ENCODE results near the gene MSRB1. TPM values are rescaled to one million over a fixed set of nuclear protein-coding genes. Genes with fewer than 3 reads are reported as not detected.
A peak's percentile ranks its signal among the peaks of the same experiment; 100 is the strongest.

Gene MSRB1
- total and polyA plus RNA-seq, 4 donors, result 32.2 to 169 (median 98.0) TPM

DNA sequence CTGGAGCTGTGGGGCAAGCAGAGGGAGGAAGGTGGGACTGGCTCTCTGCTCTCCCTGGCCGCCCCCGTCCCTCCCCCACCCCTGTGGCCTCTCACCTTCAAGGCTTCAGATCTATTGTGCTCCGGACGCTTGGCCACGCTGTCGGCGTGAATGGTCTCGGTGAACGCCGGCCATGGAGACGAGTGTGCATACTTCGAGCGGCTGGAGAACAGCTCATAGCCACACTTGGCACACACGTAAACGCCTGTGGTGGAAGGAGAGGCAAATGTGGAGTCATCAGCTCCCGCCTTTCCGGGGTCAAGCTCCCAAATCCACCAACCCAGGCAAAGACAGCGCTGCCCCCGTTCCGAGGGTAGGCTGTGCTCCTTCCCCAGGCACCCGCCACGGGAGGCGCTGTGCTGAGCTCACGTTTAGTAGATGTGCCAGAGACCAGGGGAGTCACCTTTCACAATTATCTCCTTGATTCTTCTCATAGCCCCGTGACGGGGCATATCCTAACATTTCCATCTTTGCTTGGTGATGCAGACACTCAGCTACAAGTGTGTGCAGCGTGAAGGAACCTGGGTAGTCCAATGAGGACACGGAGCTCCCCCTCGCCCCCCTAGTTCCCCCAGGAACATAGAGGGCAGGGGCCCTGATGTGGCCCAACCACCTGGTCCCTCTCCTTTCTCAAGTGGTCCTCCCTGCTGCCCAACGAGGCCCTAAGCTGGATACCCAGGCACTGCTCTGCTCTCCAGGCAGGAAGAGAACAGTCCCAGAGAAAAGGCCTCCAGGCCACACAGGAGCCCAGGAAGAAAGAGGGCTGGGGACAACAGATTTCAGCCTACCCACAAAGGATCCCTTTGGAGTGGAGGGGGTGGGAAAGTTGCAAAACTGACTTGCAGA, 1.6 kb downstream of the MSRB1 start:
- peak overlapping the region; percentile 75 to 77 for H3K9ac ChIP-seq (ENCODE audit: low read depth in 1 of 2, low read length in 2 of 2)
- WGBS, result 42% methylated on average over 30 of the region's 30 CpGs
- DNase-seq (ENCODE audit: low spot score), result no peak

More for the DNA sequence above, 1.6 kb downstream of the MSRB1 start:
- Histone ChIP-seq H3K9me3 (ENCODE audit: control insufficient read depth in 4 of 4, low read length in 3 of 4) (no peaks in the 10 kb centered on the region), H3K4me1 (ENCODE audit: control insufficient read depth in 4 of 4, insufficient read depth in 4 of 4, low read length in 3 of 4) (peaks cover 11 to 61% (median 43%) of the 10 kb centered on the region in 4 donors), H3K27me3 (ENCODE audit: control insufficient read depth in 4 of 4, insufficient read depth in 4 of 4, low read length in 3 of 4) (no peaks in the 10 kb centered on the region), H3K36me3 (ENCODE audit: control insufficient read depth in 4 of 4, insufficient read depth in 3 of 4, low read depth in 1 of 4, low read length in 3 of 4) (peaks cover 4 to 26% (median 17%) of the 10 kb centered on the region in 4 donors), H3K4me3 (ENCODE audit: low read depth in 1 of 3, low read length in 3 of 3) (peak overlapping the region; percentile 65 to 92 (median 91)), H3K27ac (ENCODE audit: low read depth in 1 of 2, low read length in 2 of 2) (peak overlapping the region; percentile 95 to 96)
- TF ChIP-seq TAF1 (conservative IDR thresholded peaks at IDR 0.05), result no peak
- TF ChIP-seq RXRA (IDR thresholded peaks at IDR 0.05), result no peak
- TF ChIP-seq, protein P1, sequence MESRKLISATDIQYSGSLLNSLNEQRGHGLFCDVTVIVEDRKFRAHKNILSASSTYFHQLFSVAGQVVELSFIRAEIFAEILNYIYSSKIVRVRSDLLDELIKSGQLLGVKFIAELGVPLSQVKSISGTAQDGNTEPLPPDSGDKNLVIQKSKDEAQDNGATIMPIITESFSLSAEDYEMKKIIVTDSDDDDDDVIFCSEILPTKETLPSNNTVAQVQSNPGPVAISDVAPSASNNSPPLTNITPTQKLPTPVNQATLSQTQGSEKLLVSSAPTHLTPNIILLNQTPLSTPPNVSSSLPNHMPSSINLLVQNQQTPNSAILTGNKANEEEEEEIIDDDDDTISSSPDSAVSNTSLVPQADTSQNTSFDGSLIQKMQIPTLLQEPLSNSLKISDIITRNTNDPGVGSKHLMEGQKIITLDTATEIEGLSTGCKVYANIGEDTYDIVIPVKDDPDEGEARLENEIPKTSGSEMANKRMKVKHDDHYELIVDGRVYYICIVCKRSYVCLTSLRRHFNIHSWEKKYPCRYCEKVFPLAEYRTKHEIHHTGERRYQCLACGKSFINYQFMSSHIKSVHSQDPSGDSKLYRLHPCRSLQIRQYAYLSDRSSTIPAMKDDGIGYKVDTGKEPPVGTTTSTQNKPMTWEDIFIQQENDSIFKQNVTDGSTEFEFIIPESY (IDR thresholded peaks at IDR 0.05), result no peak
- TF ChIP-seq EGR1 (IDR thresholded peaks at IDR 0.05; ENCODE audit: low read depth in 2 of 2), result no peak
- TF ChIP-seq, protein P2, sequence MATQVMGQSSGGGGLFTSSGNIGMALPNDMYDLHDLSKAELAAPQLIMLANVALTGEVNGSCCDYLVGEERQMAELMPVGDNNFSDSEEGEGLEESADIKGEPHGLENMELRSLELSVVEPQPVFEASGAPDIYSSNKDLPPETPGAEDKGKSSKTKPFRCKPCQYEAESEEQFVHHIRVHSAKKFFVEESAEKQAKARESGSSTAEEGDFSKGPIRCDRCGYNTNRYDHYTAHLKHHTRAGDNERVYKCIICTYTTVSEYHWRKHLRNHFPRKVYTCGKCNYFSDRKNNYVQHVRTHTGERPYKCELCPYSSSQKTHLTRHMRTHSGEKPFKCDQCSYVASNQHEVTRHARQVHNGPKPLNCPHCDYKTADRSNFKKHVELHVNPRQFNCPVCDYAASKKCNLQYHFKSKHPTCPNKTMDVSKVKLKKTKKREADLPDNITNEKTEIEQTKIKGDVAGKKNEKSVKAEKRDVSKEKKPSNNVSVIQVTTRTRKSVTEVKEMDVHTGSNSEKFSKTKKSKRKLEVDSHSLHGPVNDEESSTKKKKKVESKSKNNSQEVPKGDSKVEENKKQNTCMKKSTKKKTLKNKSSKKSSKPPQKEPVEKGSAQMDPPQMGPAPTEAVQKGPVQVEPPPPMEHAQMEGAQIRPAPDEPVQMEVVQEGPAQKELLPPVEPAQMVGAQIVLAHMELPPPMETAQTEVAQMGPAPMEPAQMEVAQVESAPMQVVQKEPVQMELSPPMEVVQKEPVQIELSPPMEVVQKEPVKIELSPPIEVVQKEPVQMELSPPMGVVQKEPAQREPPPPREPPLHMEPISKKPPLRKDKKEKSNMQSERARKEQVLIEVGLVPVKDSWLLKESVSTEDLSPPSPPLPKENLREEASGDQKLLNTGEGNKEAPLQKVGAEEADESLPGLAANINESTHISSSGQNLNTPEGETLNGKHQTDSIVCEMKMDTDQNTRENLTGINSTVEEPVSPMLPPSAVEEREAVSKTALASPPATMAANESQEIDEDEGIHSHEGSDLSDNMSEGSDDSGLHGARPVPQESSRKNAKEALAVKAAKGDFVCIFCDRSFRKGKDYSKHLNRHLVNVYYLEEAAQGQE (IDR thresholded peaks at IDR 0.05), result no peak
- no peak for TF ChIP-seq SP1 (IDR thresholded peaks at IDR 0.05)
- TF ChIP-seq, protein P3, sequence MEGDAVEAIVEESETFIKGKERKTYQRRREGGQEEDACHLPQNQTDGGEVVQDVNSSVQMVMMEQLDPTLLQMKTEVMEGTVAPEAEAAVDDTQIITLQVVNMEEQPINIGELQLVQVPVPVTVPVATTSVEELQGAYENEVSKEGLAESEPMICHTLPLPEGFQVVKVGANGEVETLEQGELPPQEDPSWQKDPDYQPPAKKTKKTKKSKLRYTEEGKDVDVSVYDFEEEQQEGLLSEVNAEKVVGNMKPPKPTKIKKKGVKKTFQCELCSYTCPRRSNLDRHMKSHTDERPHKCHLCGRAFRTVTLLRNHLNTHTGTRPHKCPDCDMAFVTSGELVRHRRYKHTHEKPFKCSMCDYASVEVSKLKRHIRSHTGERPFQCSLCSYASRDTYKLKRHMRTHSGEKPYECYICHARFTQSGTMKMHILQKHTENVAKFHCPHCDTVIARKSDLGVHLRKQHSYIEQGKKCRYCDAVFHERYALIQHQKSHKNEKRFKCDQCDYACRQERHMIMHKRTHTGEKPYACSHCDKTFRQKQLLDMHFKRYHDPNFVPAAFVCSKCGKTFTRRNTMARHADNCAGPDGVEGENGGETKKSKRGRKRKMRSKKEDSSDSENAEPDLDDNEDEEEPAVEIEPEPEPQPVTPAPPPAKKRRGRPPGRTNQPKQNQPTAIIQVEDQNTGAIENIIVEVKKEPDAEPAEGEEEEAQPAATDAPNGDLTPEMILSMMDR (IDR thresholded peaks at IDR 0.05; ENCODE audit: low read depth, low read length, missing input control), result peak; percentile 45
- TF ChIP-seq HNF4A (conservative IDR thresholded peaks at IDR 0.05), result no peak
- TF ChIP-seq RAD21 (IDR thresholded peaks at IDR 0.05), result peak in 1 of 2 donors; percentile 55
- no peak for TF ChIP-seq GABPA (IDR thresholded peaks at IDR 0.05 in 1 of 2, conservative IDR thresholded peaks at IDR 0.05 in 1 of 2)
